Pulmonary artery endothelial cell (primary cell): ENCODE measurements around the gene ATP8B1. TPM values are rescaled to one million over a fixed set of nuclear protein-coding genes. Genes with fewer than 3 reads are reported as not detected.

Experiments
- DNase-seq: peaks from one replicate; pipeline ENCODE4 v3.0.0-alpha.2; 2011; ENCODE audit warnings: low read depth, low spot score
- total RNA-seq: library from RNA; depleted of rRNA; stranded (reverse); fragments of >200 nt; gene quantifications from 2 replicates; pipeline ENCODE4 v1.2.3, GENCODE V29; 2014

The ATP8B1 gene
- total RNA-seq, 1 donor from 2014 or later, result 85.1 TPM

DNA sequence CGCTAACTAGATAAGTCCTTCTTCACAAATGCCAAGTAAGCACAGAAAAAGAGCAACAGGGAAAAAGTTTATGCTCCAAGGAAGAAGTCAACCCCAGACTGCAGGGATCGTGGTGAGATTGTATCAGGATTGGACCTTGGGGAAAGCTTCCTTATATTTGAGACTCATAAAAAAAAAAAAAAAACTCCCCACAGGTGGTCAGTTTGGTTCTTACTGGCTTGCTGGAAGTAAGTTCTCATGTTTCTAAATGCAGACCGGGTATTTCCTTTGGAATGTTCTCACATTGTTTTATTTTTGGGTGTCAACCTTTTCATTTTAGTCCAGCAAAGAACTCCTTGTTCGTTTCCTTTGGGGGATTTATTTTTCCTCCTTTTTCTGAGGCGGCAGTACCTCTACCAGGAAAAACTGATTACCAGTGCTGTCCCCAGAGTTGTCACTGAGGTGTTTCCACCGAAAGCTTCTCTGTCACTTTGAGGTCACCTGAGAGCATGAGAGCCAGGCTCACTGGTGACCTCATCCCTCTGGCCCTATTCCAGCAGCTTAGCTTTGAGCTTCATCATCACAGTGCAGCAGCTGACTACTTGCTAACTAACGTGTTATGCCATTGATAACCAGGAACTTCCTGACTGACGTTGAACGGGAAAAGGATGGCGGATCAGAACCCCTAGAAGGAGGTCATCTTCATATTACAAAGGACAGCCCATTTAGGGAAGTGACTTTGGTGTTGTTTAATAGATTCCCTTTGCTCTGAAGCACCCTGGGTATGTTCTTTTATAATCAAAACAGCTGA is 16.8 kb upstream of the ATP8B1 start:
- DNase-seq, result peak; percentile 97

DNA sequence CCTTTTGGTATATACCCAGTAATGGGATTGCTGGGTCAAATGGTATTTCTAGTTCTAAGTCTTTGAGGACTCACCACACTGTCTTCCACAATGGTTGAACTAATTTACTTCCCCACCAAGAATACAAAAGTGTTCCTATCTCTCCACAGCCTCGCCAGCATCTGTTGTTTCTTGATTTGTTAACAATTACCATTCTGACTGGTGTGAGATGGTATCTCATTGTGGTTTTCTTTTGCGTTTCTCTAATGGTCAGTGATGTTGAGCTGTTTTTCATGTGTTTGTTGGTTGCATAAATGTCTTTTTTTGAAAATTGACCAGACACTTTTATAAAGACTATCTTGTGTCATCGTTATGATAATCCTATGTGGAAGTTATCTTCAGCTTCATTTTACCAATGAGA is 16.0 kb upstream of the ATP8B1 start:
- DNase-seq, result no peak

DNA sequence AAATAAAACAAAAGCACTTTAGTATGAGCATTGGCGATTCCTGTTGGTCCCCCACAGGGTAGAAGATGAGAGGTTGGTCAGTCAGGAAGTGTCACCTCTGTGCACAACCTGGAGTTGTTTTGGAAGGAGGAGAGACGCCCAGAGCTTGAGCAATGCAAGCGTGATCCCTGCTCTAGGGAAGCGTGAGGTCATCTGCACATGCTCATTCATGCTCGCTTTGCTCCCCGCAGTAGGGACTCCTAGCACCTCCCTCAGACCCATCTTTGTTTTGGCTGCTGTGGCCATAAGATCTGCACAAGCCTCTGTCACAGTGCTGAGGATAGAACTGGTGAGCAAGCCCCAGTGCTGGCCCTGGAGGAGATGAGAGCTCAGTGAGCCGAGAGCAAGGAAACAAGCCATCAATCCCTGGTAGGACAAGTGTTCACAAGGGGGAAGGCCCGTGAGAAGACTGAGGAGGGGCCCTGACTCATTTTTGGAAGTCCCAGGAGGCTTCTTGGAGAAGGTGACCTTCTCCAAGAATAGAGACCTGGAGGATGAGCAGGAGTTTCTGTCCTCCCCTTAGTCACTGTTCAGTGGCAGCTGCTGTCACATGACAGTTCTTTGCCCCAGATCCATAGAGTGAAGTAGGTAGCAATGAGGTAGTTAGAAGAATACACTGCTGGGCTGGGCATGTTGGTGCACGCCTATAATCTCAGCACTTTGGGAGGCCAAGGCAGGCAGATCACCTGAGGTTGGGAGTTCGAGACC is 13.3 kb upstream of the ATP8B1 start:
- no peak for DNase-seq

DNA sequence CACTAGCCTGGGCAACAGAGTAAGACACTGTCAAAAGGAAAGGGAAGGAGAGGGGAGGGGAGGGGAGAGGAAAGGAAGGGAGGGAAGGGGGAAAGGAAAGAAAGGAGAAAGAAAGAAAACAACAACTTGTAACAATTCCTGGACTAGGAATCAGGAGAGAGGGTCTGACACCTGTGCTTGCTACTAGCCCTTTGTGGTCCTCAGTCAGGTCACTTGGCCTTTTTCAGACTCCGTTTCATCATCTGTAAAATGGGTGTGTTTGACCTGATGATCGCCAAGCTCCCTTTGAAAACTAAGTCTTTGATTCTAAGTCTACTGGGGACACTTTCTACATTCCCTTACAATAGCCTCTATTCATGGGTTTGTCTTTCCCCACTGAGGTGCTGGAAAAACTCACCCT is 11.4 kb upstream of the ATP8B1 start:
- DNase-seq, result no peak

DNA sequence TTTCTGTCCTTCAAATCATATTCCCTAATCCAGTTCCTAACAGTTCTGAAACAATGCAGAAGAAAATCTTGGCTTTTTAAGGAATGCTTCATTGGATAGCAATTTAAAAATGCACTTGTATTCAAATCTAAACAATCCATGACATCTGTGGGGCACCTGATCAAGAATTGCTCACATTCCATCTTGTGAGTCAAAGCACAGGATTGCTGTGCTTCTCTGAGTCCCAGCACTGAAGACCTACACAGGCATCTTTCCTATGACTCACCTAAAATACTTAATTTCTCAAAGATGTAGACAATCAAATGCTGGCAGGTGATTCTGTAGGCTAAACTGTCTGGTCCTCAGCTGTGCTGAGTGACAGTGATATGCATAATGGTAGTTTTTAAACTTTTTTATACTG is 10.1 kb upstream of the ATP8B1 start:
- peak; percentile 92 for DNase-seq

DNA sequence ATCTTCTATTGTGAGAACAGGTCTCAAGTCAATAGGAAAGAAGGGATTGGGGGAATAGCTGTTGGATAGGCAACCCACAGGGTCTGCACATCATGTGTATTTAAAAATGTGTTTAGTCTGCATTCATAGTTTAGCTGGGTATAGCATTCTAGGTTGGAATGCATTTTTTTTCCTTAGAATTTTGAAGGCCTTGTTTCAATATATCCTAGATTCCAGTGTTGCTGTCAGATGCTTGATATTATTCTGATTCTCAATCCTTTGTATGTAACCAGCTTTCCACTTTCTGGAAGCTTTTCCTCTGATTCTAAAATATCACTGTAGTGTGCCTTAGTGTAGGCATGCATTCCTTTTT is 9.0 kb upstream of the ATP8B1 start:
- DNase-seq, result no peak

DNA sequence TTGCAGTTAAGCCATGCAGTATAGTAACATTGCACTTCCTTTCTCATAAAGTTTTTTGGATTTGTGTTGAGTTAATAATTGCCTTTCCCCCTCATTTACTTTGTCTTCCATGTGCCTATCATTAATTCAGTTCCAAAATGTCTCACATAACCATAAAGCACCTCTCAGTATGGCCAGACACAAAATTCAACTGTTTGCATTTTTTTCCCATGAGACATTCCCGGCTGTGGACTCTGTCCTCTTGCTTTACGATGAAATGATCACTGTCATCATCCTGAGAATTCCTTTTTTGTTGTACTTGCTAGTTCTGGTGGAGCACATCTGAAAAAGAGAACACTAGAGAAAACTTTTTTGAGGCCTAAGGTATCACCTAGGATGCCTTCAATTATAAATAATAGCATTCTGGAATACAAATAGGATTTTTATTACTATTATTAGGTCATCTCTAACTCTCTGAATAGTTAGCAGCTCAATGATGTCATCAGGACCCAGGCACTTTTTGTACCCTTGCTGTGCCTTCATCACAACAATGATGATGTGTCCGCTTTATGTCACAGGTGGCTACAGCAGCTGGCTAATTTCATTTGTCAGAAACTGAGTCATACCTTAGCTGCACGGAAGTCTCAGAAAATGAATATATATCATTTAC is 8.5 kb upstream of the ATP8B1 start:
- no peak for DNase-seq

DNA sequence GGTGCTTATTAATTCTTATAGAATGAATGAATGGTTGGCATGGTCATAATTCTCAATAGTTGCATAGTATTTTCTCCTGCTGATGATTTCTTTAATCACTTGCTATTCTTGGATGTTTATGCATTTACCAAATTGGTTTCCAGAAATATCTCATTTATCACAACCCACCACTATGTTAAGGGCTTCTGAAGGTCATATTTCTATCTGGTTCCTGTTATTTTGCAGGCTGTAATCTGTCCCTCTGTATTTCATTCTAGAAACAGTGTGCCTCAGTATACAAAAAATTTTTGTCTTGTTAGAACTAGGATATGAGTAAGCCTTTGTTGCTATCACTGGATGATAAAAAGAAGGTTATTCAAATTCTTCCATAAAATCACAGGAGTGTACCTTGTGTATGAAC is 6.1 kb upstream of the ATP8B1 start:
- DNase-seq, result no peak

DNA sequence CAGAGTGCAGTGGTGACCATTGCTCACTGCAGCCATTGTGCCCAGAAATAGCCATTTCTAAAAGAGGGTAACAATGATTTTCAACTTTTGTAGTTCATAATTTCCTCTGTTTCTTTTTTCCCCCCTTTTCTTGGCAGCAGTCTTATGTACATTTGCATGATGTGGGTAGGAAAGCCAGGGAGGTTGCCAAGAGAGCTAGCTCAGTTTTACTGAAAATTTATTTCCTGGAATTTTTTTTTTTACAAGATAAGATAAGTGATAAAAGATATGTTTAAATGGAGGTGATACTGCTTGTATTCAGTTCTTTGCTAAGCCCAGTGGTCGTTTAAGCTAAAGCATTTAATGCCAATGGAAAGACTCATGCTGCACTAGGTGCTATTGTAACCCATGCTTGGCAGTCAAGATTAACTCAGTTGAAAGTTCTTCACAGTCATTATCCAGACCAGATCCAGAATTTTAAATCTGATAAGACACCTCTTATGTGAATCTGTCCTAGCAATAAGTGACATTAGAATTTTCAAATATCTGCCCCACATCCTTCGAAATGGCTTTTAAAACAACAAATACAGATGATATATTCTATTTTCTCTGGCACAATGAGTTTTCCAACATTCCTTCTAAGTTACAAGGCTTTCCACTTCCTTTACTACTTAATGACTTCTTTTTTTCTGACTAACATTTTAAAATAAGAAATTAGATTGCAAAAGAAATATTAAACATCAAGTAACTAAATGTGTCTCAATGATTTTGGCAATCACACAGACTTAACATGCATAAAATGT is 4.4 kb upstream of the ATP8B1 start:
- no peak for DNase-seq

DNA sequence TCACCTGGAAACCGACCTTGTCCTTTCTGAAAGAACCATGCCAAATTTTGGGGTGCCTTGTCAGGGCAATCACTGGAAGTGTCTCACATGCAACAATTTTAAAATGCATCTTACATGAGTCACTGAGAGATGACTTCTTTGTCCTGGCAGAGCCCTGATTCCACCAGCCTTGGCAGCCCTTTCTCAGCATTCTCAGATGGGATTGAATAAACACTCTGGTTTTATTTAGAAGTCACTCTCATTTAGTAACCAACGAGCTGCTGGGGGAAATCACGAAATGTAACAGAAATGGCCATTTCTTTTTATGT is 3.8 kb upstream of the ATP8B1 start:
- no peak for DNase-seq

DNA sequence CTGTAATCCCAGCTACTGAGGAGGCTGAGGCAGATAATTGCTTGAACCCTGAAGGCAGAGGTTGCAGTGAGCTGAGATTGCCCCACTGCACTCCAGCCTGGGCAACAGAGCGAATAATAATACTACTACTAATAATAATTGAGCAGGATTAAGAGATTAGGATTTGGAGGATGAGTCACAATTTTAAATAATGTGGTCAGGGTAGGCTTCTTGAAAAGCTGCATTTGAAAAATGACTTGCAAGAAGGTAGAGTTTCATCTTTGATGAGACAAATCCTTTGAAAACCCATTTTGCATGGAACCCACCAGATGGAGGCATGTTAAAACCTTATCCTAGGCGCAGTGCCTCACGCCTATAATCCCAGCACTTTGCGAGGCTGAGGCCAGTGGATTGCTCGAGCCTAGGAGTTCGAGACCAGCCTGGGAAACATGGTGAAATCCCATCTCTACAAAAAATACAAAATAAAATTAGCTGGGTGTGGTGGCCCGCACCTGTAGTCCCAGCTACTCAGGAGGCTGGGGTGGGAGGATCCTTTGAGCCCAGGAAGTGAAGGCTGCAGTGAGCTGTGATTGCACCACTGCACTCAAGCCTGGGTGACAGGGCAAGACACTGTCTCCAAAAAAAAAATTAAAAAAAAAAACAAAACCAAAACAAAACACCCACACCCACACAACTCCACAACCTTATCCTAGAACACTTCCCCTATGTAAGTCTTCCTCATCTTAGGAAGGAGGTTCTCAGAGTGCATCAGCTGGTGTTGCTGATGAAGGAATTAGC is 3.3 kb upstream of the ATP8B1 start:
- DNase-seq, result no peak

DNA sequence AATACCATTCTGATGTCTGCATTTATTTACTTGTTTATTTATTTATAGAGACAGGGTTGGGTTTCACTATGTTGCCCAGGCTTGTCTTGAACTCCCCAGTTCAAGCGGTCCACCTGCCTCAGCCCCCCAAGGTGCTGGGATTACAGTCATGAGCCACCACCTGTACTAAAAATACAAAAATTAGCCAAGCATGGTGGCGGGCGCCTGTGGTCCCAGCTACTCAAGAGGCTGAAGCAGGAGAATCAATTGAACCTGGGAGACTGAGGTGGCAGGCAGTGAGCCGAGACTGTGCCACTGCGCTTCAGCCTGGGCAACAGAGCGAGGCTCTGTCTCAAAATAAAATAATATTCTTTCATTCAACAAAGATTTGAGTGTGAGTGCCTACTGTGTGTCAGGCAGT is 2.0 kb upstream of the ATP8B1 start:
- no peak for DNase-seq

DNA sequence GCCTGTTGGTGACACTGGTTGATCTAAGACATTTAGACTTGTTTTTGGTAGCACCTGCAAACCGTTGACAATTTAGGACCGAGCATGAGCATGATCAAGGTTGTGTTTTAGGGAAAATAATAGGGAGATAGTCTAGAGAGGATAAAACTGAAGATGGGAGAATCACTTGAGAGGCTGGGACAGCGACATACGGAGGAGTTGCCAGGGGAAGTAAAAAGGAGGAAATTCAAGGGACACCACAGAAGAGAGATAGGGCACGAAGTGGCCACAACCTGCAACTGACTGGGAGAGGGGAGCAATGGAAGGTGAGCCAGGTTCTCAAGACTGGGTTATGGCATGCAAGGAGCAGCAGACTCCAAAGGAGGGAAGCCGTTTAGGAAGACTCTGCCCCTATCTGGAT is 1.4 kb upstream of the ATP8B1 start:
- DNase-seq, result no peak

DNA sequence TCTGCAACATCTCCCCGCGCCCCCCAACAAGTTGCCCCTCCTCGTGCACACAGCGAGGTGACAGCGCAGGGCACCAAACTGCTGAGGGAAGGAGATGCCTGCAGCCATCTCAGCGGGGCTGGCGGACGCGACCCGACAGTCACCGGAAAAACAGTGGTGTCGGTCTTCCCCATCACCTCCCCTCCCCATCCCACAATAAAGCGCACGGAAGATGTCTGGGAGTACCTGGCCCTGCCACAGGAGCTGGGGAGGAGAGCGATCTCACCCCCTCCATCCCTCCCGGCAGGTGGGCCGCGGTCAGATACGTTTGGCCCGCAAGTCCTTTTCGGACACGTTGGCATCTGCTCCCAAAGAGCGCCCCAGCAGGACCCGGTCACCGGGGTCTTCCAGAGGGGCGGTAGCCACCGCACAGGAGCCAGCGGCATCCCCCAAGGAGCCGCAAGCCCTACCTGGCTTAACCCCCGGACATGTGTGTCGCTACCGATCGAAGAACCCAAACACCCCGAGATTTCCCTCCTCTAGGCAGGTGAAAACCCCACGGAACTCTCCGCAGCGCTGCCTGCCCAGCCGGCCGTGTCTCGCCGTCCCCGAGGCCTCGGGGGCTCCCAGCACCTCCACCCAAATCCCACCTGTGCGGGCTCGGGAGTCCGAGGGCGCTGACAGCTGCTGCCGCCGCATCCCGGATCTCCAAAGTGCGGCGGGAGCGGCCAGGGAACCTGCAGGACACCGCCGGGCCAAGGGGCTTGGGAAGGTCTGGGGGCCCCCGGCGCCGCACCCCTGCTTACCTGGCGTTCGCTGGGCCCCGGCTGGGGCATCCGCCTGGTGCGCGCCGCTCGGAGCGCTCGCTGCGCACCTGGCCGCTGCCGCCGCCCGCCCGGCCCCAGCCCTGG is 657 bp downstream of the ATP8B1 start:
- DNase-seq, result no peak

DNA sequence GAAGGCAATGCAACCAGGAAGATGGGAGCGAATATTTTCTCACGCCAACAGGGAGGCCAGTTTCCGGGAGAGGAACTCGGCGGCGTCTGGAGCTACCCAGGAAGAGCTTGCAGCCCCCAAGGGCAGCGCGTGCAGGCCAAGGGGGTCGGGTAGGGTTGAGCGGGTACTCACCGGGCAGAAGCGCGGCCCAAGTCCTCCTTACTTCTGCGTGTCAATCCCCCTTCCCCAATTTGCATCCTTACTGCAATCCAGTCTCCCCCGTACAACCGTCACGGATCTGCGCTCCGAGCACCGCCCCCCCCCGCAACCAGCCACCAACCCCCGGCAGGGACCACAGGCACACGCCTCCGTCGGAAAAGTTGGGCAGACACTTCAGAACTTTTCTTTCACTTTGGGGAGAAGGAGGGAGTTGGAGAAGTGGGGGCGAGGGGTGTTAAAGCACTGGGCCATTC is 1.3 kb downstream of the ATP8B1 start:
- no peak for DNase-seq

DNA sequence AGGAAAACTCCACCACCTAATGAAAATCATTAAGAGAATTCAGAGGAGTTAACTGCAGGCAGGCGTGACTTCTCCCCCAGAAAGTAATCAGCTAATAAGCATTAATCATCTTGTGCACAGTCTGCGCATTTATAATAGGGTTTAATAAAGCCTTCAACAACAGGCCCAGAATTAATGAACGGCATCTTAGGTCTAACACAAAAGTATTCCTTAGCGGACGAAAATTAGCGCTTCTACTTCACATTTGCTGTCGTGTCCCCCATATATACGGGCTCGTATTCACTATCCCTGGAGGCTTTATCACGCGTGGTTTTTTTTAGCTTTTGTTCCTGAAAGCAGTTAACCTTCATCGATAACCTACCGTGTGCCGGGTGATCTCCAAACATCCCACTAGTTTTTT is 1.8 kb downstream of the ATP8B1 start:
- no peak for DNase-seq

DNA sequence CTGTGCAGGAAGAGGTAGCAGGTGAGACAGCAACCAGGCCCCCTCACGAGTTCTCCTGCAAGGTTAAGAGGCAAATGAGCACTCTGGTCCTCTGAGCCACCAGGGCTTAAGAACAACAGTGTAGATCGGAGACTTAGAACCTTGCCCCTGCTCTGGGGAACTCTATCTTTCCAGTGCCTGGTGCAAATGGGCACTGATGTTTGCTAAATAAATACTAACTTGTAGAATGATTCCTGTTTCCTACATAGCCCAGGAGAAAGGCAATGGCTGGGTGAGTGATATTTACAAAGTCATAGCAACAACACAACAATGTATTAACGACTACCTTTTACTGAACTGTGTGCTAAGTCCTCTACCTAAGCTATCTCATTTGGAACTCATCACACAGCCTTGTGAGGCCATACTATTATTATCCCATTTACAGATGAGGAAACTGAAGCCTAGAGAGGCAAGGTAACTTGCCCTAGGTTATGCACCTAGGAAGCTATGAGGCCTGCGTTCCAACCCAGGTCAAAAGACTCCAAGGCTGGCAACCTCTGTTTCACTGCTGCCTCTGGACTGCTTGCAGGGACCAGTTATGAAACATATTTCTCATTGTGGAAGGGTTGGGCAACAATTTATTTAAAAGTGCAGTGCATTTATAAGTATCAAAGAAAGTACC is 4.3 kb downstream of the ATP8B1 start:
- DNase-seq, result no peak

DNA sequence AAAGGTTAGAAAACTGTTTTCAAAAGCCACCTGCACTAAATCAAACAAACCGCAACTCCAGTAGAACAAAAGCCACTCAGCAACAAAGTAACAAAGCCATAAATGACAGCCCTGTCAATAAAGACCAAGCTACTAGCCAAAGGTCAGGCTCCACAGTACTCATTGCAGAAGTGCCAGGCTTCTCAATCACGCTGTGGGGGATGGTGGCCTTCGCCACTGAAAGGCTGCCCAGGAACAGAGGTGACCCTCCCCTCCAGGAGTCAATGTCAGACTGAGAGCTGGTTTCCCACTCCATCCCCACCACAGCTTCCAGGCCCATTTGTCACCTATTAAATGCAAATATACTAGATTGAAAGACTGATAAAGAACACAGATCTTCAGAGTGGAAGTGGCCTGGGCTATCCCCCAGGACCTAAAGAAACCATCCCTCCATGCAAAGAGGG is 5.9 kb downstream of the ATP8B1 start:
- no peak for DNase-seq

DNA sequence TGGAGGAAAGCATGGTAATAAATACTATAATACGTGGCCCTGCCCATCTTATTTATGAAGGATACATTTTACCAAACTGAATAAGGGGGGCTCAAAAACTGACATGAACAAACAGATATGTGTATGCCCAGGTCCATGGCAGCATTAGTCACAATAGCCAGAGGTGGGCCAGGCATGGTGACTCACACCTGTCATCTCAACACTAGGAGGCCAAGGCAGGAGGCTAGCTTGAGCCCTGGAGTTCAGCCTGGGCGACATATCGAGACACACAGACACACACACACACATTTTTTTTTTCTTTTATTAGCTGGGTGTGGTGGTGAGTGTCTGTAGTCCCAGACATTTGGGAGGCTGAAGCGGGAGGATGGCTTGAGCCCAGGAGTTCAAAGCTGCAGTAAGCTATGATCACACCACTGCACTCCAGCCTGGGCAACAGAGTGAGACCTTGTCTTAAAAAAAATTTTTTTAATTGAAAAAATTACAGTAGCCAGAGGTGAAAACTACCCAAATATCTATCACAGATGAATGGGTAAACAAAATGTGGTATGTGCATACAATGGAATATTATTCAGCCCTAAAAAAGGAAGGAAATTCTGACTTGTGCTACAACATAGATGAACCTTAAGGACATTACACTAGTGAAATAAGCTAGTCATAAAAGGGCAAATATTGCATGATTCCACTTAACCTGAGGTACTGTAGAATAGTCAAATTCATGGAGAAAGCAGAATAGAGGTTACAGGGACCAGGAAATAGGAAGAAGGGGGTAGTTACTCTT is 8.0 kb downstream of the ATP8B1 start:
- no peak for DNase-seq
